Endometrium (tissue), 2 donors: ENCODE measurements around the gene CDC34.
"Not testable (repeated sequence)": the region's sequence is repeated elsewhere in the genome, so short reads cannot be mapped to it uniquely, and the experiment has no call there.

Experiments
- FAIRE-seq: peaks from 2 replicates; lab custom pipeline; 2012; peaks lifted over from hg19 to GRCh38; lab: Jason Lieb, UNC
- donor health status: control.
- donor health status: control.

The CDC34 gene

DNA sequence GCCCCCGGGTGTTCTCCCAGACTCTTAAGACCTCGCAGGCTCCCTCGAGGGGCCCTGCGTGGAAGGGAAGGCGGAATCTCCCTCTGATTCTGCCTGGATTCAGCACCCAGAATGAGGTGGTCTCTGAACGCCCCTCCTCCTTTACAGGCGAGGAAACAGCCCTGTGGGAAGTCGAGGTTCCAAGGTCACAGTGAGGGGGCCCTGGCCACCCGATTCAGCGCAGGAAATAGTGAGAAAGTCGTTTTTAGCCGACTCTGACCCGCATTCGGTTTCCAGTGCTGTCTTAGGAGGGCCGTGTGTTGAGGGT lies 41.9 kb downstream of the CDC34 start:
- FAIRE-seq: no peak

DNA sequence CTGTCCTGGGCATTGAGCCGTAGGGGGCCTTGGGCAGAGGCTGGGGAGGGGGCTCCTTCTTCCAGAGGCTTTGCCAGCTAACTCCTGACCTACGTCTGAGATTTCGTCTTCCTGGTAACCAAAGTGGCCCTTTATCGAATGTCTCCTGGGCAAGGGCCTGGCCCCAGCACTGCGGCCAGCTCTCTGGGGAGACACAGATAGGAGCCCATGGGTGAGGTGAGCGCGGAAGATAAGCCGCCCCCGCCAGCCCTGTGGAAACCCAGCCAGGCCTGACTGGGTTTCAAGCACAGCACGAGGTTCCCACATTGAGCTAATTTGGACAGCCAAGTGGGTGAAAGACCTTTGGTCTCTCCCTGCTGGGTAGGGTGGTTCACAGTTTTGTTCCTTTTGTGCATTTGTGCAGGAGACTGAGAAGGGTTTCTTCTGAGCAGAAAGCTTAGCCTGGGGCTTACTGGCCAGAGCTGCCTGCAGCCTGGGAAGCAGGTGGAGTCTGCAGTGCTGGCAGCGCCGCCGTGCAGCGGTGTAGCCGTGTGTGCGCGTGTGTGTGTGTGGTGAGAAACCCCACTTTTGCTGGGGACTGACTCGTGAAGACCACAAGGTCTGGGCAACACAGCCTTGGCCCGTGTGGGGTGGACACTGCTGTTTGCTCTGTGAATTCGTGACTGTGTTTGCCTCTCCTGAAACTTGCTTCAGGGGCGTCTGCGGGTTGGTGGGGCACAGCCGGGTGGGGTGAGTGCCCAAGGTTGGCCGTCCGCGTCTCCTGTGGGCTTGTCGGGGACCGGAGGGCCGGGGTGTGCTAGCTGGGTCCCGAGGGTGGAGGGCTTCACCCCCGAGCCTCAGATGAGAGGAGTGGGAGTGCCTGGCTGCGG lies 43.3 kb downstream of the CDC34 start:
- FAIRE-seq: no peak

DNA sequence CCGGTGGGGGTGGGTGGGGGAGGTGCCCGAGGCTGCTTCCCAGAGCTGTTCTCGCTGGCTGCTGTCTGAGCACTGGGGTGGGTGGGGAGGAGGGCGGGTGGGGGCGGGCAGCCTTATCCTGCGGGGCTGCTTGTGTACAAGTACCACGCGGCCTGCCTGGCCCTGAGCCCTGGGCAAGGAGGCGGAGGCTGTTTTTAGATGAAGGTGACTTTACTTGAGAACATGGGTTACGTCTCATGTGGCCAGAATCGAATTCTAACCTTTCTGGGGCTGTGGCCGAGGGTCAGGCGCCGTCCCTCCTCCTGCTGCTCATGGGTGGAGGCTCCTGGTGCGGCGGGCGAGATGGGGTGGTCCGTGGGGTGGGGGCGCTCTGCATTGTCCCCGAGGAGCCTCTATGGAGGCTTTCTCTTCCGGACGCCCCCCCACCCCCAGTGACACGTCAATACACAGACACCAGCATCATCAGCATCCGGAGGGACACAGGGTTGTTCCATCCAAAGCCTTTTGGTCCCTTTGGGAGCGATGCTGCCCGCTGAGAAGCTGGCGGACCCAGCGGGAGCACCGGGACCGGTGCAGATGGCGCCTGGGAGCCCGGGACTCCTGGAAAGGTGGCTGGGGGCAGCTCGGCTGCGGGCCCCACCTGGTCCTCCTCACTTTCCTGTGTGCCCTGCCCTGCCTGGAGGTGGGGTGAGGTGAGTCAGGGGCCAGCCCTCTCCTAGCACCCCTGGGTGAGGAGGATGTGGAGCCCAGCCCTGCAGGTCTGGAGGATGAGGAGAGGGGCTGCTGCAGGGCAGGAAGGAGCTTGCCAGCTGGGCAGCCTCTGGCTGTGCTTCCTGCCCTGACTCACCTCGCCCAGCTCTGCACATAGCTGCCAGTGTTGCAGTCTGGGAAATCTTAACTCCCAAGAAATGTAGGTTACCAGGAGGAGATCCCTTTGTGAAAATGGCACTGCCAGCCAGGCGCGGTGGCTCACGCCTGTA lies 44.3 kb downstream of the CDC34 start:
- FAIRE-seq: no peak

DNA sequence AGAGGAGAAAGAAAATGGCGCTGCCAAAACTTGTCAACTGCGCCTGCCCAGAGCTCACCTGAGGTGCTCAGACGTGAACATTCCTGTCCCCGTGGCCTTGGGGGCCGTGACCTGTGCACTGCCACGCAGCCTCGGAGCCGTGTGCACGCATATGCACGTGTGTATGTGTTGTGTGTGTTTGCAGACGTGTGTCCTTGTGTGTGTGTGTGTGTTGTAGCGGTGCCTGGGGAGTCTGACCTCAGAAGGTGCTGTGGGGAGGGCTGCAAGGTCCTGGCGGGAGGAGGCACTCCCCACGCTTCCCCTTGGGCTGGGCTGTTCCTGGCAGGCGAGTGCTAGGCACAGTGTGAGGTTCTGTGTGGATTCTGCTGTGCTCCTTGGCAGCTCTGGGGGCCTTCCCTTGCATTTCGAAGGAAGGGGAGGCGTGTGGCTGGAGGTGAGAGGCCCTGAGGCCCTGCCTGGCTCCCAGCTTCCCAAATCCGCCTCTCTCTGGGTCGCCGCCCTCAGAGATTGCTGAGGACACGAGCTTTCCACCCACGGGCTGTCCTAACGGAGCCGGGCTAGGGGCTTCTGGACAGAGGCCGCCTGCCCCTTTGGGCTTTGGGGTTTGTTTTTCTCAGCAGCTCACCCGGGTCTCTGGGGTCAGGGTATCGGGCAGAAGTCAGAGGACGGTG lies 45.3 kb downstream of the CDC34 start:
- FAIRE-seq: no peak

DNA sequence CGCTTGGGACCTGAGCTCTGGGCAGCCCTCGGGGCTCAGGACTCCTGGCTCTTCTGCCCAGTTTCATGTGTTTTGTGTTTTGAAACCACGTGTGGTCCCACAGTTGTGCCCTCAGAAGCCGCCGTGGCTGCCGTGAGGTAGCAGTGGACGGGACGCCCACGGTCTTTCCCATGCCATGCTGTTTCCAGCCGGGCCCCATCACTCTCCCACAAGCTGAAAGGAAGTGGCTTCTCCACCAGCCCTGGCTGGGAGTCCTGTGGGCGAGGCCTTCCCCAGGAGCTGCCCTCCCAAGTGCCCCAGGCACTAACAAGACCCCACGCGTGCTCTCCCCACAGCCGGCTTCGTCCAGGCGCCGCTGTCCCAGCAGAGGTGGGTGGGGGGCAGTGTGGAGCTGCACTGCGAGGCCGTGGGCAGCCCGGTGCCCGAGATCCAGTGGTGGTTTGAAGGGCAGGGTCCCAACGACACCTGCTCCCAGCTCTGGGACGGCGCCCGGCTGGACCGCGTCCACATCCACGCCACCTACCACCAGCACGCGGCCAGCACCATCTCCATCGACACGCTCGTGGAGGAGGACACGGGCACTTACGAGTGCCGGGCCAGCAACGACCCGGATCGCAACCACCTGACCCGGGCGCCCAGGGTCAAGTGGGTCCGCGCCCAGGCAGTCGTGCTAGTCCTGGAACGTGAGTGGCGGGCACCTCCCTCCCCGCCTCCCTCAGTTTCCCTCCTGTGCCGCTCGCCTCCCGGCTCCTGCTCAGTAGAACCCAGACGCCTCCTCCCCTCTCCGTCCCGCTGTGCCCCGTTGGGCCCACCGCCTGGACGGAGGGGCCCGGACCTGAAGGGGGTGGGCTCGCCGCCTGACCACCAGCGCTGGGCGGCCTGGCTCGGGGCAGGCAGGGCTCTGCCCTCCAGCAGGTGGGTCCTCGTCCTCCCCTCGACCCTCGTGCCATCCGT lies 46.2 kb downstream of the CDC34 start:
- FAIRE-seq: no peak

DNA sequence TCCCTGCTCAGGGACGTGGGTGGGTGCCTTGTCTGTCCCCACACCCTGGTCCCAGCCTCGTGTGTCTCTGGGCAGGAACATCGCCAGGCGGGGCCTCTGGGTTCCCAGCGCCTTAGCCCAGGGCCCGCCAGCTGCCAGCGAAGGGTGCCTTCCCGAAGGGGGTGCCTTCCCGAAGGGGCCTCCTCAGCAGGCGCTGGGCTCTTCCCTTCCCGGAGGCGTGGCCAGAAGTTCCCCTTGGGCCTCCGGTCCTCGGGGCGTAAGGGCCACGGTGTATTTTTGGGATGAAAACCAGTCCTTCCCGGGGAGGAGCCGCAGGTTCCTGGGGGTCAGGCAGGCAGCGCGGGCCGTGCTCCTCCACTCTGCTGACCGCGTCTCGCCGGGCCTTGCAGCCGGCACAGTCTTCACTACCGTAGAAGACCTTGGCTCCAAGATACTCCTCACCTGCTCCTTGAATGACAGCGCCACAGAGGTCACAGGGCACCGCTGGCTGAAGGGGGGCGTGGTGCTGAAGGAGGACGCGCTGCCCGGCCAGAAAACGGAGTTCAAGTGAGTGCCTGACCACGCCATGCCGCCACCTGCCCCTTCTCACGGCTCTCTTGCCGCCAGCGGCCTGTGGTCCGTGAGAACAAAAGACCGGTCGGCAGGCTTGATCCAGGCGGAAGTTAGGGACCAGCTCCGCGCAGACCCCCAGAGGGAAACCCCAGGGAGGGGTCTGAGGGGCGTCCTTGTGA lies 47.7 kb downstream of the CDC34 start:
- FAIRE-seq: no peak

DNA sequence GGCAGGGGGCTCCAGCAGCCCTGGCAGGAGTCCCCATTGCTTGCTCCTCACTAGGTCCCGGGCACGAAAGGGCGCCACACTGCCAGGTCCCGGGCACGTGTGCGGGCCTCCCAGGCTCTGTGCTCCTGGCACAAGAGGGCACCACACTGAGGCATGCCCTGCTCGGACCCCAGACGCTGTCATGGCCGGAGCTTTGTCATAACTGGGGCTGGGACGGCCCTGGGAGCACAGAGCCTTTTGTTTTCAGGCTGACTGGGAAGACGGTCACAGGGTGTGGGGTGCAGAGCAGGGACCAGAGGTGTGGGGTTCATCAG lies 48.2 kb downstream of the CDC34 start:
- no peak for FAIRE-seq

DNA sequence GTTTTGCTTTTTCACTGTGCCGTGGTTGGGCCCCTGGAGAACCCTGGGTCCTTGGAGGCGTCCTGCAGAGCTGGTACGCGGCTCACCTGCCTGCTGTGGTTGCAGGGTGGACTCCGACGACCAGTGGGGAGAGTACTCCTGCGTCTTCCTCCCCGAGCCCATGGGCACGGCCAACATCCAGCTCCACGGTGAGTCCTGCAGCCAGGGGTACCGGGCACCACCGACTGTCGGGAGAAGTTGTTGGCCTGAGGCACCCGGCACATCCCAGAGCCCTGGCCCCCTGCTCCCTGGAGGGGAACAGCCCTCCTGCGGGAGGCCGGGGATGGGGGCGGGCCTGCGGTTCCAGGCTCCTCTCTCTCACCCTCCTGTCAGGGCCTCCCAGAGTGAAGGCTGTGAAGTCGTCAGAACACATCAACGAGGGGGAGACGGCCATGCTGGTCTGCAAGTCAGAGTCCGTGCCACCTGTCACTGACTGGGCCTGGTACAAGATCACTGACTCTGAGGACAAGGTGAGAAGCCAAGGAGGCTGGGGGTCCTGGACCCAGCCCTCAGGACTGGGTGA lies 48.8 kb downstream of the CDC34 start:
- no peak for FAIRE-seq

DNA sequence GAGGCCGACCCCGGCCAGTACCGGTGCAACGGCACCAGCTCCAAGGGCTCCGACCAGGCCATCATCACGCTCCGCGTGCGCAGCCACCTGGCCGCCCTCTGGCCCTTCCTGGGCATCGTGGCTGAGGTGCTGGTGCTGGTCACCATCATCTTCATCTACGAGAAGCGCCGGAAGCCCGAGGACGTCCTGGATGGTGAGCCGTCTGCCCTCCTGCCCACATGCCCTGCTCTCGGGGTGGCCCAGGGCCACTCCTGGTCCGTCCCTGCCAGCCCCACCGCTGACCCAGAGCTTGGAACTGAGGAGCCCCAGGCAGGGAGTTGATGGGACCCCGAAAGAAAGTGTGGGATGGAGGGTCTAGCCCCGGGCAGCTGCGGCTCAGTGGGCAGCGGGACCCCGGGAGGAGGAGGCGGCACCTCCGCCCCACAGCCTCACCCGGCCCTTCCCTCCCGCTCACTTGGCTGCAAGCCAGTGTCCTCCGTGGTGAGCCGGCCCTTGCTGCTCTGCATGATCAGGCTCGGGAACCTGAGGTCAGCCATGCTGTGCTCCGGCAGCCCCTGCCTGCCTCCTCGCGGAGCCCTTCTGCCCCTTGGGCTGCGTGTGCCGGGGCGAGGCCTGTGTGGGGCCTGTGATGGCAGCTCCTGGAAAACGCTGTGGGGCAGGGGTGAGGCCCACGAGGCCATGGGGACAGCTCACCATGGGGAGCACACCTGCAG lies 50.0 kb downstream of the CDC34 start:
- no peak for FAIRE-seq

DNA sequence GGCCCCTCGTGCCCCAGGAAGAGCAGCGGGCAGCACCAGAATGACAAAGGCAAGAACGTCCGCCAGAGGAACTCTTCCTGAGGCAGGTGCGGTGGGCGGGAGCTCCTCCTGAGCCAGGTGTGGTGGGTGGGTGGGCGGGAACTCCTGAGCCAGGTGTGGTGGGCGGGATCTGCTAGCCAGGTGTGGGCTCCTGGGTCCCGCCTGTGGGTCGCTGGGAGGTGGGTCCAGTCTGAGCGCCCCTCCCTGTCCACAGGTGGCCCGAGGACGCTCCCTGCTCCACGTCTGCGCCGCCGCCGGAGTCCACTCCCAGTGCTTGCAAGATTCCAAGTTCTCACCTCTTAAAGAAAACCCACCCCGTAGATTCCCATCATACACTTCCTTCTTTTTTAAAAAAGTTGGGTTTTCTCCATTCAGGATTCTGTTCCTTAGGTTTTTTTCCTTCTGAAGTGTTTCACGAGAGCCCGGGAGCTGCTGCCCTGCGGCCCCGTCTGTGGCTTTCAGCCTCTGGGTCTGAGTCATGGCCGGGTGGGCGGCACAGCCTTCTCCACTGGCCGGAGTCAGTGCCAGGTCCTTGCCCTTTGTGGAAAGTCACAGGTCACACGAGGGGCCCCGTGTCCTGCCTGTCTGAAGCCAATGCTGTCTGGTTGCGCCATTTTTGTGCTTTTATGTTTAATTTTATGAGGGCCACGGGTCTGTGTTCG lies 51.1 kb downstream of the CDC34 start:
- FAIRE-seq: no peak

DNA sequence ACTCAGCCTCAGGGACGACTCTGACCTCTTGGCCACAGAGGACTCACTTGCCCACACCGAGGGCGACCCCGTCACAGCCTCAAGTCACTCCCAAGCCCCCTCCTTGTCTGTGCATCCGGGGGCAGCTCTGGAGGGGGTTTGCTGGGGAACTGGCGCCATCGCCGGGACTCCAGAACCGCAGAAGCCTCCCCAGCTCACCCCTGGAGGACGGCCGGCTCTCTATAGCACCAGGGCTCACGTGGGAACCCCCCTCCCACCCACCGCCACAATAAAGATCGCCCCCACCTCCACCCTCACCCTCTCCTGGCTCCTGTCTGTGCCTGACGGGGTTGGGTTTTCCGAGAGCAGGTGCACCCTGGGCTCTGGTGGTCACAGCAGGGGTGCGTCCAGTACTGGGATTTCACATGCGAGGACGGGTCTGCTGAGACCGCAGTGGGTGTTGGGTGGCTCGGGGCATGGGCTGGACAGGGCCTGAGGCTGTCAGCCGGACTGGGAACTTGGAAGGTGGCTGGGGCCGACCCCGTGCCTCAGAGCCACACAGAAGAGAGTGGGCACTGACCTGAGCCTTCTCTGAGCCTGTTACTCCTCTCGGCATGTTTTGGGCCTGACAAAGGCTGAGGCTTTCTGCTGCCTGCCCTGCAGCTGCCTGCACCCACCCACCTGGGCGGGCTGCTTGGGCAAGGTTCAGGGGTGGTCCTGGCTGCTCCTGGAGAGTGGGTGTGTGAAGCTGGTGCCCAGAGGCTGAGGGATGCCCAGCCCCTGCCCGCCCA lies 51.8 kb downstream of the CDC34 start:
- FAIRE-seq: no peak

DNA sequence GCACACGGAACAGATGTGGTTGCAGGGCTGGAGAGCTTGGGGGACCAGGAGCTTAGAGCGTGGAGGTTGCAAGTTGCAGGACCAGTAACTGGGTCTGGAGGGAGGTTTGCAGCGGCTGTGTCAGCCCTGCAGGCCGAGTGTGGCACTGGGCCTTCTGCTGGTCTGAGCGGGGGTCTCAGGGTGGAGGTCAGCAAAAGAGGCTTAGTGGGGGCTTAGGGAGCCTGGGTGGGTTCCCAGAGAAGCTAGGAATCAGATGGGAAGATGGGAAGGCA lies 52.3 kb downstream of the CDC34 start:
- FAIRE-seq: no peak

DNA sequence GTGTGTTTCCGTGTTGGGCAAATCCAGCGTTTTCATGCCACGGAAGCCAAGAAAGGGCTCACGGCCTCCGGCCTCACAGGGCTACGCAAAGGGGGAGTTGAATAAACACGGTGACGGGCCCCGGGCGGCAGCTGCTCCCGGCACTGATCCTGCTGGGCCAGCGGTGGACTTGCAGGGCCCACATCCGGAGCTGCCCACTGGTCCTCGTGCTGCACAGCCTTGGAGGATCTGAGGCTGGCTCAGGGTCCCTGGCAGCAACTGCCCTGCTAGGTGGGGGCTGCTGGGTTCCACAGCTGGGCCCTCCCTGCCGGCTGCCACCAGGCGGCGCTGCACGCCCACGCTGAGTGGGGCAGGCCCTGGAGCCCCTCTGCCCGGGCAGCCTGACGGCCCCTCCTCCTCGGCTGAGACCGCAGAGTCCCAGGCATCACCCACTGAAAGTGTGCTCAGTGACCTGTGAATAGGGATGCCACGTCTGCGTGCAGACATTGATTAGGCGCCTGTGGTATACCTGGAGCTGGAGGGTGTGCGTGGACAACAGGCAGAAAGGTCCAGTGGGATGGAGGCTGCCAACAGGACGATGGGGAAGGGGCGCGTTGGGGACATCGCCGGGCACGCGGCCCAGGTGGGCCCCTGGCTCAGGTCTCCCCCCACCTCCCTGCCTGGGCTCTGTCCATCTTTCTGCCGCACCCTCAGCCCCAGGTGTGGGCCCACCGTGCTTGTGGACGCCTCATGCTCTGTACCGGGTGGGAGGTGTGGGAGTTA lies 52.9 kb downstream of the CDC34 start:
- FAIRE-seq: no peak

DNA sequence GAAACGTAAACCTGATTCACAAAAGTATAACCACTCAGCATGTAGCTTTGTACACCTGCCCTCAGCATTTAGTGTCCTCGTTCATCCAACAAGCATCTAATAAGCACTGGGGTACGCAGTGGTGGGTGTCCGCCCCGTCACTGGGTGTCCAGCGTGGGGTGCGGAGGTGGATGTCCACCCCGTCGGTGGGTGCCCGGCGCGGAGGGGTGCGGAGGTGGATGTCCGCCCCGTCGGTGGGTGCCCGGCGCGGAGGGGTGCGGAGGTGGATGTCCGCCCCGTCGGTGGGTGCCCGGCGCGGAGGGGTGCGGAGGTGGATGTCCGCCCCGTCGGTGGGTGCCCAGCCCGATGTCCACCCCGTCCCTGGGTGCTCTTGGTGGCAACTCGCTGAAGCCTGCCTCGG lies 53.6 kb downstream of the CDC34 start:
- FAIRE-seq: not testable (repeated sequence)

DNA sequence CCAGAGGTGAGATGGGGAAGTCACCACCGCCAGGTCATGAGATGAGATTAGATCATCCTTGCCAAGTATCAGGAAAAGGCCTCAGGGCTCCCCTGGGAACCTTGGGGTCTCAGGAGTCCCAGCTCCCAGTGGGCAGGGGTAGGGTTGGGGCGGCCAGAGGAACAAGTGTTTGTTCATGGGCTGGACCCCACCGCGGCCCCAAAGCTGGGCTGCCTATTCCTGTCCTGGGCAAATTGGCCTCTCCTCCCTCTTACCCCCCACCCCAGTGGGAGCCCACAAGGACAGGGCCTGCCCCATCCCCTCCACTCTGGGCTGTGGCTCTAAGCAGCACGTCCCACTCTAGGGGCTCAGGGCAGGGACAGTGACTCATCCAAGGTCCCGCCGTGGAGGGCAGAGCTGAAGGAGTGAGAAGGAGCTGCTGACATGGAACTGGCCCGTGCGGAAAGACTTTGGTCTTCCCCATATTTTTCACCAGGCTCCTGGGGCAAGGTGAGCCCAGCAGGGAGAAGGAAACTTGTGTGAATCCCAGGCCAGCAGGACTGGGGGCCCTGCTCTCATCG lies 54.1 kb downstream of the CDC34 start:
- no peak for FAIRE-seq

DNA sequence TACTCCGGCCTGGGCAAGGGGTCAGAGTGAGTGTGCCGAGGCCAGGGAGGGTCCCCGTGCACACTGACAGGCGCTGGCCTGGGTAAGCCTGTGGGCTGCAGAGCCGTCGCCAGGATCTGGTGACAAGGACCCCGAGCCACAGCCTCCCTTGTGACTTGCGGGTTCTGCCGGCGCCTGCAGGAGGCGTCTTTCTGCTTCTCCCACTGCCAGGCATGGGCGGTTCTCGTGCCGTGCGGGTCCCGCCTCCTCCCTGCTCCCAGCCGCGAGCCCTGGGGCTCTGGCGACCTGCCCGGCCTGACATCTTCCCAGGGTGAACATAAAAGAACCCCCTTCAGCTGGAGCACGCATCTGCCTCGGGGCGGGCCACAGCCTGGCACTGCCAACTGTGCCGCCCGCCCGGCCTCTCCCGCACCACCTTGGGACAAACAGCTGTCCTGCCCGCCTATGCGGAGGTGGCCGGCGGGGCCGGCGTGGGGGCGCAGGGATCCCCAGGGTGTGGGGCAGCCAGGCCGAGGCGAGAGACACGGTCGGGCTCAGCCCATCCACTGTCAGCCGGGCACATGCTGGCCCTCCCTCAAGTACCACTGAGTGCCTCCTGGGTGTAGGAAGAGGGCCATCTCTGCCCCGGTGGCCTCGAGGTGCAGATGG lies 56.7 kb downstream of the CDC34 start:
- FAIRE-seq: no peak
